Endothelial cell of umbilical vein (primary cell): ENCODE measurements around the gene CHIC2. TPM values are rescaled to one million over a fixed set of nuclear protein-coding genes. Genes with fewer than 3 reads are reported as not detected.

ENCODE experiments used
- BruUV-seq: library from RNA; stranded (reverse); fragments of 400-500 nt; replicated peaks from 2 replicates; lab custom pipeline; 2021; lab: Mats Ljungman, UMichigan
- CTCF ChIA-PET: fragments of 300-600, 350-600 bp; sonication (Branson Sonifier 250); formaldehyde crosslinking; loops from one replicate; lab custom pipeline; 2021; ENCODE audit warnings: antibody characterized with exemption, inconsistent platforms; lab: Charles Lee
- POLR2A ChIA-PET: fragments of 300-600, 350-600 bp; sonication (Branson Sonifier 250); formaldehyde crosslinking; loops from one replicate; lab custom pipeline; 2021; ENCODE audit warnings: antibody characterized with exemption, inconsistent platforms; lab: Charles Lee
- DNase-seq: peaks from one replicate; pipeline ENCODE4 v3.0.0-alpha.2; 2011; ENCODE audit warnings: low read depth, low spot score
- FAIRE-seq: peaks from 2 replicates; lab custom pipeline; 2011; peaks lifted over from hg19 to GRCh38; lab: Jason Lieb, UNC
- H2AFZ ChIP-seq: 2 replicates; pipeline ENCODE4 v1.6.0; 2012; ENCODE audit warnings: low read depth, low read length, control low read depth, inconsistent platforms
- H3K27ac ChIP-seq: 2 replicates; pipeline ENCODE4 v1.5.1; 2011; ENCODE audit warnings: low read depth, mild to moderate bottlenecking, control low read depth, low read length, moderate library complexity; ENCODE audit not compliant: insufficient read depth
- H3K27me3 ChIP-seq, 2 experiments: 2 replicates each; pipeline versions ENCODE4 v1.6.0 to v1.6.1; 2011; ENCODE audit warnings: low read length in 2 of 2, mixed read lengths in 1 of 2; ENCODE audit not compliant: control insufficient read depth in 2 of 2, insufficient read depth in 2 of 2
- H3K36me3 ChIP-seq, 2 experiments: 2 replicates in 1 of 2; 3 replicates in 1 of 2; pipeline ENCODE4 v1.5.1; 2011; ENCODE audit warnings: low read length in 2 of 2, mild to moderate bottlenecking in 1 of 2, moderate library complexity in 1 of 2; ENCODE audit not compliant: control insufficient read depth in 2 of 2, insufficient read depth in 2 of 2; ENCODE audit errors: extremely low read depth in 1 of 2
- H3K4me1 ChIP-seq: 3 replicates; pipeline ENCODE4 v1.5.1; 2011; ENCODE audit warnings: mild to moderate bottlenecking, low read length; ENCODE audit not compliant: control insufficient read depth, insufficient read depth; ENCODE audit errors: extremely low read depth
- H3K4me2 ChIP-seq: 2 replicates; pipeline ENCODE4 v1.6.1; 2011; ENCODE audit warnings: low read length, control low read depth, mixed read lengths; ENCODE audit not compliant: insufficient read depth
- H3K4me3 ChIP-seq, 3 experiments: fragments of 200-600 bp in 1 of 3; sonication (generic), shearing (Covaris generic) in 1 of 3; replicated peaks in 1 of 3; 2 replicates each; pipeline ENCODE4 v1.5.1; 2011 to 2016; ENCODE audit warnings: control low read depth in 3 of 3, low read length in 3 of 3, mild to moderate bottlenecking in 2 of 3, inconsistent platforms in 1 of 3, low read depth in 1 of 3, moderate library complexity in 1 of 3; ENCODE audit not compliant: insufficient read depth in 1 of 3
- H3K79me2 ChIP-seq: 2 replicates; pipeline ENCODE4 v1.6.0; 2012; ENCODE audit warnings: low read length, inconsistent platforms; ENCODE audit not compliant: control insufficient read depth, insufficient read depth
- H3K9ac ChIP-seq: replicated peaks from 2 replicates; pipeline ENCODE3; 2011; ENCODE audit warnings: low read length, control low read depth; ENCODE audit not compliant: insufficient read depth; ENCODE audit errors: extremely low read depth
- H3K9me1 ChIP-seq: replicated peaks from 3 replicates; pipeline ENCODE4 v1.6.0; 2011; ENCODE audit warnings: mild to moderate bottlenecking, low read length; ENCODE audit not compliant: control insufficient read depth, insufficient read depth; ENCODE audit errors: extremely low read depth
- H3K9me3 ChIP-seq: replicated peaks from 2 replicates; pipeline ENCODE4 v1.5.1; 2012; ENCODE audit warnings: low read length, inconsistent platforms; ENCODE audit not compliant: control insufficient read depth, insufficient read depth
- H4K20me1 ChIP-seq: replicated peaks from 2 replicates; pipeline ENCODE3; 2011; ENCODE audit warnings: mild to moderate bottlenecking, low read length; ENCODE audit not compliant: control insufficient read depth, insufficient read depth; ENCODE audit errors: extremely low read depth
- EZH2 ChIP-seq: IDR thresholded peaks from 2 replicates; pipeline ENCODE4 v1.6.1; 2012; ENCODE audit warnings: borderline replicate concordance, low read depth, mild to moderate bottlenecking, moderate library complexity, low read length, inconsistent platforms; ENCODE audit not compliant: severe bottlenecking
- FOS ChIP-seq: IDR thresholded peaks from 2 replicates; pipeline ENCODE4 v1.6.1; 2011; ENCODE audit warnings: mild to moderate bottlenecking, low read length, moderate library complexity, borderline replicate concordance; ENCODE audit not compliant: insufficient read depth
- GATA2 ChIP-seq: IDR thresholded peaks from 2 replicates; pipeline ENCODE4 v1.7.0; 2011; ENCODE audit warnings: low read depth, mild to moderate bottlenecking, moderate library complexity, mixed read lengths, low read length; ENCODE audit not compliant: insufficient read length, insufficient read depth
- JUN ChIP-seq: IDR thresholded peaks from 2 replicates; pipeline ENCODE4 v1.6.1; 2011; ENCODE audit warnings: borderline replicate concordance, low read depth; ENCODE audit not compliant: insufficient read length, insufficient read depth
- MYC ChIP-seq: IDR thresholded peaks from one replicate; pipeline ENCODE4 v1.6.1; 2011; ENCODE audit warnings: mild to moderate bottlenecking, low read depth, low read length
- POLR2A ChIP-seq: IDR thresholded peaks from 2 replicates; pipeline ENCODE4 v1.6.1; 2012; ENCODE audit warnings: low read depth, mild to moderate bottlenecking, control low read depth, low read length
- POLR2AphosphoS5 ChIP-seq: IDR thresholded peaks from 2 replicates; pipeline ENCODE4 v1.6.1; 2012; ENCODE audit warnings: low read depth, mild to moderate bottlenecking, control low read depth, low read length, moderate library complexity; ENCODE audit not compliant: insufficient read depth
- dilution Hi-C: fragments of 300-500 bp; cut with MboI; formaldehyde crosslinking; loops from one replicate; pipeline ENCODE4 v1.15.0; 2019; ENCODE audit warnings: low sequenced_read_pairs; ENCODE audit not compliant: extremely low pct_ligation_motif_present
- intact Hi-C: fragments of 100-400 bp; cut with micrococcal nuclease; formaldehyde crosslinking; loops from one replicate; pipeline ENCODE4 v1.10.0; 2022
- polyA plus RNA-seq, 4 experiments: library from polyadenylated mRNA; depleted of rRNA in 3 of 4; stranded (reverse) in 3 of 4; unstranded in 1 of 4; fragments of >200 nt; gene quantifications; 2 replicates each; pipeline versions ENCODE4 v1.2.1 to v1.2.3, GENCODE V29; 2011 to 2012; ENCODE audit warnings: missing spikeins in 1 of 4
- total RNA-seq: library from RNA; stranded (reverse); gene quantifications from 2 replicates; pipeline ENCODE4 v1.2.3, GENCODE V29; 2021
- TF ChIP-seq, protein P1 (sequence below): IDR thresholded peaks from 2 replicates; pipeline ENCODE4 v1.6.1; 2011; ENCODE audit not compliant: insufficient read depth, insufficient read length
- TF ChIP-seq, protein P2 (sequence below), 2 donors: IDR thresholded peaks; 1 replicate in 1 of 2; 2 replicates in 1 of 2; pipeline ENCODE4 v1.5.1; 2011; ENCODE audit warnings: low read length in 2 of 2, mild to moderate bottlenecking in 2 of 2, moderate library complexity in 2 of 2, control low read depth in 1 of 2, inconsistent platforms in 1 of 2, low read depth in 1 of 2; ENCODE audit not compliant: insufficient read depth in 1 of 2; ENCODE audit errors: extremely low read depth in 1 of 2

CHIC2 gene
- total and polyA plus RNA-seq, 2 donors (not counting 3 experiments of a cell fraction or from before 2014, with no cell fraction given), result 27.4 to 43.3 TPM

DNA sequence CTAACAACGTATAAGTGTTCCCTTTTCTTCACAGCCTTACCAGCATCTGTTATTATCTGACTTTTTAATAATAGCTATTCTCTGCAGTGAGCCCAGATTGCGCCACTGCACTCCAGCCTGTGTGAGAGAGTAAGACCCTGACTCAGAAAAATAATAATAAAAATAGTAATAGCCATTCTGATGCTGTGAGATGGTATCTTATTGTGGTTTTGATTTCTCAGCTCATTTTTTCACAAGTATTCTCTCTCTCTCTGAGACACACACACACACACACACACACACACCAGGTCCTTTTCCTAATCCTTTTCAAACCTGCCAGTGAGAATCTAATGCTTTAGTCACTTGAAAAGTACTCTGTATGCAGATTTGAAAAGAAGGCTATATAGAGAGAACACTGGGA is 89.8 kb downstream of the CHIC2 start:
- no peak for TF ChIP-seq POLR2AphosphoS5
- TF ChIP-seq JUN, result no peak
- TF ChIP-seq POLR2A, result no peak
- TF ChIP-seq FOS, result no peak
- TF ChIP-seq, protein P1, sequence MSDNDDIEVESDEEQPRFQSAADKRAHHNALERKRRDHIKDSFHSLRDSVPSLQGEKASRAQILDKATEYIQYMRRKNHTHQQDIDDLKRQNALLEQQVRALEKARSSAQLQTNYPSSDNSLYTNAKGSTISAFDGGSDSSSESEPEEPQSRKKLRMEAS, result no peak
- TF ChIP-seq, protein P2, sequence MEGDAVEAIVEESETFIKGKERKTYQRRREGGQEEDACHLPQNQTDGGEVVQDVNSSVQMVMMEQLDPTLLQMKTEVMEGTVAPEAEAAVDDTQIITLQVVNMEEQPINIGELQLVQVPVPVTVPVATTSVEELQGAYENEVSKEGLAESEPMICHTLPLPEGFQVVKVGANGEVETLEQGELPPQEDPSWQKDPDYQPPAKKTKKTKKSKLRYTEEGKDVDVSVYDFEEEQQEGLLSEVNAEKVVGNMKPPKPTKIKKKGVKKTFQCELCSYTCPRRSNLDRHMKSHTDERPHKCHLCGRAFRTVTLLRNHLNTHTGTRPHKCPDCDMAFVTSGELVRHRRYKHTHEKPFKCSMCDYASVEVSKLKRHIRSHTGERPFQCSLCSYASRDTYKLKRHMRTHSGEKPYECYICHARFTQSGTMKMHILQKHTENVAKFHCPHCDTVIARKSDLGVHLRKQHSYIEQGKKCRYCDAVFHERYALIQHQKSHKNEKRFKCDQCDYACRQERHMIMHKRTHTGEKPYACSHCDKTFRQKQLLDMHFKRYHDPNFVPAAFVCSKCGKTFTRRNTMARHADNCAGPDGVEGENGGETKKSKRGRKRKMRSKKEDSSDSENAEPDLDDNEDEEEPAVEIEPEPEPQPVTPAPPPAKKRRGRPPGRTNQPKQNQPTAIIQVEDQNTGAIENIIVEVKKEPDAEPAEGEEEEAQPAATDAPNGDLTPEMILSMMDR (IDR thresholded peaks at IDR 0.05; ENCODE audit: extremely low read depth in 1 of 2, insufficient read depth in 1 of 2, low read depth in 1 of 2, low read length in 2 of 2), result no peak
- no peak for TF ChIP-seq GATA2
- TF ChIP-seq EZH2, result no peak
- no peak for TF ChIP-seq MYC
- ChIA-PET POLR2A (no interaction called here), CTCF (interaction anchor here (0.8 to 1.7 kb wide), 5 partner anchors 8 to 243 kb away, joined by 3 to 6 read pairs (median 3); no protein-coding TSS in a partner anchor)
- no peaks in the 10 kb centered on the region for H3K36me3 ChIP-seq
- dilution Hi-C loops, result no loop called here
- no peaks in the 10 kb centered on the region for H3K9me1 ChIP-seq
- no peak overlapping the region for H2AFZ ChIP-seq
- no TSS peak for BruUV-seq
- DNase-seq (no peak), FAIRE-seq (no peak)
- H3K27ac ChIP-seq, result no peak overlapping the region
- peaks cover 7% of the 10 kb centered on the region for H3K4me1 ChIP-seq
- H3K4me2 ChIP-seq, result no peak overlapping the region
- no peaks in the 10 kb centered on the region for H3K9me3 ChIP-seq
- H3K27me3 ChIP-seq, result no peaks in the 10 kb centered on the region
- intact Hi-C loops, result no loop called here
- no peak overlapping the region for H3K4me3 ChIP-seq
- H4K20me1 ChIP-seq, result no peaks in the 10 kb centered on the region
- no peaks in the 10 kb centered on the region for H3K79me2 ChIP-seq
- no peak overlapping the region for H3K9ac ChIP-seq
